K562 treated with DMSO at 1 percent for 12 hours (cell line): Measurements from ENCODE around the gene FXYD6. TPM values are rescaled to one million over a fixed set of nuclear protein-coding genes. Genes with fewer than 3 reads are reported as not detected.

Source experiments
- total RNA-seq: library from RNA; unstranded; fragments of 300-600 nt; gene quantifications from 2 replicates; pipeline ENCODE4 v1.2.3, GENCODE V29; 2022; ENCODE audit not compliant: insufficient read depth

The FXYD6 gene, protein sequence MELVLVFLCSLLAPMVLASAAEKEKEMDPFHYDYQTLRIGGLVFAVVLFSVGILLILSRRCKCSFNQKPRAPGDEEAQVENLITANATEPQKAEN
- not detected in 2 replicates for total RNA-seq

DNA sequence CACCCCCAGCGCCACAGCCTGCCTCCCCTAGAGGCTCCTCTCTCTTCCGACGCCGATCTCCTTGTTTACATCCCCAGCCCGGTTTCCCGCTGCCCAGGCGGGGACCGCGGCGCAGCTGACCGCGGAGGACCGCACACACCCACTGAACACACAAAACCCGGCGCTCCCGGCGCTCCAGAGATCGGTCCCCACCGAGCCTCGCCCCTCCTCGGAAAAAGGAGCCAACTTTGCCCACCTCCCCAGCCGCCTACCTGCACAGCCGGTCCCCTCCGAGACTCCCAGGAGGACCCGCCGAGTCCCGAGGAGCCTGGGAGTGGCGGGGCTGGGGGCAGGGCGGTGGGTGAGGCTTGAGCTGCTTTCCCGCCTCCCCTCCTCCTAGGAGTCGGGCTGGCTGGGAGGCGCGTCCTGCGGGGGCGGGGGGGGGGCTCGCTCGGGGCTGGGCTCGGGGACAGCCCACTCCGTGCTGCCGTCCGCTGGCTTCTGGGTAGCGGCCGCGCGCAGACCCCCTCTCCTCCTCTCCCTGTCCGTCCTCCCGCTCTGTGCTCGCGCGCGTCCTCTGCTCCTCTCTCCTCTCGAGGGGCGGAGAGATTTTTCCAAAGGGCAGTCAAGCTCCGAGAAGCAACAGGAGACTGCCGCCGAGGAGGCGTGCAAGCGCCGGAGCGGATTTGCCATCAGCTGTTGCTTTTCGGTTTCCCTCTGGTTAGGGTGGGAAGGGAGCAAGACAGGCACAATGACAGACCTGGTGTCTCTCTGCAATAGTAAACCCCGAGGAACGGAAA is at the start of gene FXYD6:
Gene FXYD6 (minus strand): TSS at position 318 of the 779 bp plus-strand sequence. CDS start 33,882 bp downstream, outside the sequence.

DNA sequence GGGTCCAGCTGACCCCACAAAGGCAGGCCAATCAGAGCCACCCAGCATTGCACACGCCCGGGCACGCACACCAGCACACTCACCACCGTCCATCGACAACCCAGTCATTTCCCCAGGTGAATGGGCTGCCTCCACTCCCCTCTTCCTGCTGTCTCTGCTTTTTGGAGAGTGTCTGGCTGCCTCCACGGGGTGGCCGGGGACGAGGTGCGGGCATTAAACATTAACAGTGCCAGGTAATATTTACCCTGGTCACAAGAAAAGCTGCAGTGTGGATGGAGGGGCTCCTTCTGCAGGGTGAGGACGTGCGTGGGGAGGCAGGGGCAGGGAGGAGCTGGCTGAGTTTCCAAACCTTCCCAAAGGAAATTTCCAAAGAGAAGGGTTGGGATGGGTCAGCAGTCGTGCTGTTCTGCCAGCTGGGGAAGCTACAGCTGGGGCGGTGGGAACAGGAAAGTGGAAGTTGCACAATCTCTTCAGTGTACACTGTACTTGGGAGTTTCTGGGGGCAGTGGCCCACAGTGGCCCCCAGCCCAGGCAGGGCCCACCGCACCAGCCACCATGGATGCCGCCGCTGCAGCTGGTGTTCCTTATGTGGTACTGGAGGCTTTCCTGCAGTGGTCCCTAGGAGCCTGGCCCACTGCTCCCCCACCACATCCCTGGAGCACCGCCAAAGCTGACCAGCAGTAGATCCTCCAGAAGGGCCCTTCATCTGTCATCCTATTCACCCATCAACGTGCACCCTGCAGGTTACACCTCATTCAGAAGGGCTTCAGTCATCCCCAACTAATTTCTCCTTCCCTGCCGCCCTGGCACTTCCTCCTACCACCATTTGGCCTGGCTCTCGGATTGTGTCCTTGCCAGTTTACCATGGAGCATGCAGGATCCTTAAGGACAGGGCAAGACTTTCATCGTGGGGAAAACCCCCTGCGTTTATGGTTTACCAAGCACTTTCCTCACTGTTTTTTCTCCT is 51.6 kb downstream of the FXYD6 start, which contains the start of gene FXYD2:
Gene FXYD2 (minus strand): TSS at position 174 of the 967 bp plus-strand sequence. CDS start 66 bp downstream, at position 108.

DNA sequence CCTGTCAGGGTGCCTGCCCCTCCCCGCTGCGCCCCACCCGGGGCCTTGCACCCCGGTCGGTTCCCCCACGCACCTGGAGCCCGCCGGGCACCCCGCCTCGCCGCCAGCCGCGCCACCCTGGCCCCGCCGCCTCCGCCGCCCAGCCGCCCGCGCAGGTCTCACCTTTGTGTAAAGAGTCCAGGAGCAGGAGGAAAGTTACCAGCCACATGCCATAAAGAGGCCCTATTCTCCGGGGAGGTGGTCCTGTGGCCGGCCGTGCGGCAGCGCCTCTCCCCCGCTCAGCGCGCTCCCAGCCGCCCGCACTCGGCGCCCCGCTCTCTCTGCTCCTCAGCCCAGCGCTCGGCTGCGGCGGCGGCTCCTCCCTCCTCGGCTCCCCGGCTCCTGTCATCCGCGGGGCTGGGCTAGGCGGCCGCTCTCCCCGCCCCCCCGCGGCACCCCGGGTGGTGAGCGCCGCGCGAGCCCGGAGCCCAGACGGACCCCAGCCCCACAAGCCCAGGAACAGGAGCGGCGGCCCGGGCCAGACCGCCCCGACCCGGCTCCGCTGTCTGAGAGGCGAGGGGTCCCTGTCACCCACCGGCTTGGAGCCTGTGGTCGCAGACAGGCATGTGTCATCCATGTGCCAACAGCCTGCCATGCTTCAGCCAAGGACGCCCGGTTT is 79.5 kb downstream of the FXYD6 start, which contains the start of gene DSCAML1:
Gene DSCAML1 (minus strand): TSS at position 345 of the 658 bp plus-strand sequence. CDS start 137 bp downstream, at position 208.

Other genes with a start within 250 kb of the FXYD6 start
- not detected in 2 replicates for gene DSCAML1, start 79.4 kb downstream of the FXYD6 start, total RNA-seq
- gene FXYD2, start 51.9 kb downstream of the FXYD6 start, total RNA-seq, result not detected in 2 replicates
- 0.38 TPM in 1 of 2 replicates, not detected in the other for gene TMPRSS13, start 52.7 kb upstream of the FXYD6 start, total RNA-seq
- gene IL10RA, start 109.7 kb upstream of the FXYD6 start, total RNA-seq, result 15.2 and 42.1 TPM in 2 replicates
- gene TMPRSS4, start 200.4 kb upstream of the FXYD6 start, total RNA-seq, result 4.0 and 8.4 TPM in 2 replicates
- not detected in 2 replicates for gene SMIM35, start 210.3 kb upstream of the FXYD6 start, total RNA-seq